Left hindlimb (tissue), 1 donor: ENCODE data around the gene CMPK1.
A peak's percentile ranks its signal among the peaks of the same experiment; 100 is the strongest.

Source experiments
- DNase-seq: peaks from one replicate; pipeline ENCODE4 v3.0.0-alpha.2; 2018

The CMPK1 gene

GRCh38 chr1:47399138-47399845 lies 65.7 kb downstream of the CMPK1 start:
- DNase-seq = no peak

- no peak for DNase-seq
Observed at GRCh38 chr1:47399846-47400155, 66.2 kb downstream of the CMPK1 start.

GRCh38 chr1:47401761-47402160 lies 68.2 kb downstream of the CMPK1 start:
- DNase-seq = no peak

- DNase-seq = no peak
Observed at GRCh38 chr1:47402591-47402990, 69.0 kb downstream of the CMPK1 start.

- no peak for DNase-seq
Observed at GRCh38 chr1:47403321-47403910, 69.8 kb downstream of the CMPK1 start.

GRCh38 chr1:47405697-47406096 lies 72.1 kb downstream of the CMPK1 start:
- no peak for DNase-seq

- DNase-seq = no peak
Observed at GRCh38 chr1:47406966-47407365, 73.4 kb downstream of the CMPK1 start.

GRCh38 chr1:47407481-47407880 lies 73.9 kb downstream of the CMPK1 start:
- no peak for DNase-seq

GRCh38 chr1:47409311-47410067 lies 75.9 kb downstream of the CMPK1 start:
- DNase-seq = peak; percentile 54

GRCh38 chr1:47410068-47410455 lies 76.5 kb downstream of the CMPK1 start:
- DNase-seq = no peak

GRCh38 chr1:47411436-47411835 lies 77.8 kb downstream of the CMPK1 start:
- DNase-seq = no peak

- DNase-seq = no peak
Observed at GRCh38 chr1:47412437-47412836, 78.8 kb downstream of the CMPK1 start.

GRCh38 chr1:47415728-47416318 lies 82.2 kb downstream of the CMPK1 start, which contains the start of gene FOXE3:
TSS of gene FOXE3 (plus strand) at chr1:47416285. CDS start at chr1:47416316, 31 bp downstream.
- DNase-seq = no peak

GRCh38 chr1:47416319-47417169 lies 83.0 kb downstream of the CMPK1 start:
- no peak for DNase-seq

GRCh38 chr1:47417170-47418044 lies 83.8 kb downstream of the CMPK1 start:
- DNase-seq = no peak

GRCh38 chr1:47418122-47418521 lies 84.5 kb downstream of the CMPK1 start:
- no peak for DNase-seq

GRCh38 chr1:47418681-47419325 lies 85.2 kb downstream of the CMPK1 start:
- no peak for DNase-seq

GRCh38 chr1:47420547-47420946 lies 87.0 kb downstream of the CMPK1 start:
- DNase-seq = no peak

- DNase-seq = no peak
Observed at GRCh38 chr1:47423872-47424271, 90.3 kb downstream of the CMPK1 start.

GRCh38 chr1:47424336-47424982 lies 90.9 kb downstream of the CMPK1 start:
- DNase-seq = no peak
